Neural crest cell (in vitro differentiated cells): ENCODE data around the gene COMMD7. TPM values are rescaled to one million over a fixed set of nuclear protein-coding genes. Genes with fewer than 3 reads are reported as not detected.

ENCODE experiments used
- DNase-seq: peaks from one replicate; pipeline ENCODE4 v3.0.0; 2021; ENCODE audit warnings: low read depth, mixed read lengths, low spot score
- H3K27ac Mint-ChIP-seq: one replicate; pipeline ENCODE4 v1.8.0; 2021; ENCODE audit warnings: mild to moderate bottlenecking, mixed read lengths; ENCODE audit not compliant: unreplicated experiment
- H3K27me3 Mint-ChIP-seq: 2 replicates; pipeline ENCODE4 v1.8.0; 2021; ENCODE audit warnings: low read depth, mild to moderate bottlenecking, mixed read lengths
- H3K36me3 Mint-ChIP-seq: 2 replicates; pipeline ENCODE4 v1.8.0; 2021; ENCODE audit warnings: low read depth, mild to moderate bottlenecking, mixed read lengths
- H3K4me1 Mint-ChIP-seq: 2 replicates; pipeline ENCODE4 v1.8.0; 2021; ENCODE audit warnings: mixed read lengths
- H3K4me3 Mint-ChIP-seq: one replicate; pipeline ENCODE4 v1.8.0; 2021; ENCODE audit warnings: mild to moderate bottlenecking, mixed read lengths
- H3K9me3 Mint-ChIP-seq: 2 replicates; pipeline ENCODE4 v1.8.0; 2021; ENCODE audit warnings: mixed read lengths
- CTCF ChIP-seq: fragments of 200-600 bp; sonication (generic); conservative IDR thresholded peaks from 2 replicates; pipeline ENCODE4 v1.5.0; 2021; ENCODE audit warnings: antibody characterized with exemption, mild to moderate bottlenecking
- total RNA-seq: library from RNA; stranded (reverse); gene quantifications from 2 replicates; pipeline ENCODE4 v1.2.1, GENCODE V29; 2021

COMMD7 gene
- total RNA-seq, 1 donor from 2014 or later = 60.4 TPM

GRCh38 chr20:32672394-32672981 is 70.8 kb downstream of the COMMD7 start:
- no peak for DNase-seq
- no peaks in the 10 kb centered on the region for H3K27me3 Mint-ChIP-seq
- TF ChIP-seq CTCF = no peak
- H3K4me1 Mint-ChIP-seq = peaks cover 19% of the 10 kb centered on the region
- no peaks in the 10 kb centered on the region for H3K9me3 Mint-ChIP-seq
- no peaks in the 10 kb centered on the region for H3K36me3 Mint-ChIP-seq
- peak overlapping the region; percentile 13 for H3K27ac Mint-ChIP-seq
- H3K4me3 Mint-ChIP-seq = no peak overlapping the region

GRCh38 chr20:32670773-32671455 is 72.4 kb downstream of the COMMD7 start:
- Mint-ChIP-seq H3K4me1 (peaks cover 17% of the 10 kb centered on the region), H3K9me3 (no peaks in the 10 kb centered on the region), H3K4me3 (no peak overlapping the region), H3K27ac (no peak overlapping the region), H3K27me3 (no peaks in the 10 kb centered on the region), H3K36me3 (no peaks in the 10 kb centered on the region)
- TF ChIP-seq CTCF = no peak
- DNase-seq = no peak

- peaks cover 18% of the 10 kb centered on the region for H3K4me1 Mint-ChIP-seq
- H3K36me3 Mint-ChIP-seq = no peaks in the 10 kb centered on the region
- TF ChIP-seq CTCF = no peak
- H3K27me3 Mint-ChIP-seq = no peaks in the 10 kb centered on the region
- H3K4me3 Mint-ChIP-seq = no peak overlapping the region
- H3K27ac Mint-ChIP-seq = peak overlapping the region; percentile 5
- no peaks in the 10 kb centered on the region for H3K9me3 Mint-ChIP-seq
- DNase-seq = no peak
Measured at GRCh38 chr20:32667027-32667426, 76.2 kb downstream of the COMMD7 start.

- no peaks in the 10 kb centered on the region for H3K27me3 Mint-ChIP-seq
- no peak for TF ChIP-seq CTCF
- no peaks in the 10 kb centered on the region for H3K36me3 Mint-ChIP-seq
- H3K4me1 Mint-ChIP-seq = peaks cover 18% of the 10 kb centered on the region
- H3K4me3 Mint-ChIP-seq = no peak overlapping the region
- no peaks in the 10 kb centered on the region for H3K9me3 Mint-ChIP-seq
- DNase-seq = no peak
- H3K27ac Mint-ChIP-seq = no peak overlapping the region
Measured at GRCh38 chr20:32664678-32665159, 78.5 kb downstream of the COMMD7 start.

- Mint-ChIP-seq H3K4me1 (peaks cover 18% of the 10 kb centered on the region), H3K36me3 (no peaks in the 10 kb centered on the region), H3K27ac (peak overlapping the region; percentile 87), H3K27me3 (no peaks in the 10 kb centered on the region), H3K9me3 (no peaks in the 10 kb centered on the region), H3K4me3 (no peak overlapping the region)
- no peak for TF ChIP-seq CTCF
- no peak for DNase-seq
Measured at GRCh38 chr20:32664012-32664677, 79.1 kb downstream of the COMMD7 start.
